Measurements from ENCODE around the gene RACK1.

Gene RACK1

DNA sequence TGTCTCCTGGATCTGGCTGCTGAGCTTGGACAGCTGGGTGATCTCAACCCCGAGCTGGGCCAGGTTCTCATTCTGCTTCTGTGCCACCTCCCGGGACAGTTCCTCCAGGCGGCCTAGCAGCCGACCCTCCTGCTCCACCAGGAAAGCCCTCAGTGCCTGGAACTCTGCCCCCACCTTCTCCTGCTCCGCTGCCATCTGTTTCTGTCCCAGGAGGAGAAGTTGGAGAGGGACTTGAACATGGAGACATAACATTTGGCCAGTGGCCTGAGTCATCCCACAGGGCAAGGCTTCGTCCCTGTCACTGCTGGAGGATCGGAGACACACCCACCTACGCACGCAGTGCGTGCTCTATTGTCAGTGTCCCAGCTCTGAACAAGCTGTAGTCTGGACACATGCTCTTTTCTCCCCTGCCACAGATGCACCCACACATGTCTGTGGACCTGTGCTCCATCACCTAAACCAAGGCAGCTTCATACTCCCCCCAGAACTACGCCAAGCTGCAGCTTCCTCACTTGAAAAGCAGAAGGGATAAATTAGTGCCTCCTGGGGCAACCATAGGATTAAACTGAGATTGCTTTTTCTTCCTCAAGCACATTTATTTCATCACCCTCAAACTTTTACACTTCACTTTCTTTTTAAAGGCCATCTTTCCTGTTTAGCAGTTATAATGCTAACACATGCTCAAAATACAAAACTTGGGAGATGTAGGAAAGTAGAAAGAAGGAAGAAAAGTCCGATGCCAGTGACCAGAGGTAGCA lies 43.6 kb downstream of the RACK1 start:
- no peak overlapping the region for H3K27ac ChIP-seq (ENCODE audit: low read depth, low read length)
- no peaks in the 10 kb centered on the region for H3K36me3 ChIP-seq (ENCODE audit: control insufficient read depth, insufficient read depth, low read length)
- peaks cover 43% of the 10 kb centered on the region for H3K4me1 ChIP-seq (ENCODE audit: control insufficient read depth, insufficient read depth, low read length)
- H3K27me3 ChIP-seq (ENCODE audit: control insufficient read depth, insufficient read depth, low read length) = peaks cover 62% of the 10 kb centered on the region
- no peaks in the 10 kb centered on the region for H3K9me3 ChIP-seq (ENCODE audit: control insufficient read depth, insufficient read depth, low read depth, low read length)
- H3K4me3 ChIP-seq (ENCODE audit: low read depth, low read length) = no peak overlapping the region
- no peak overlapping the region for H3K9ac ChIP-seq (ENCODE audit: low read length)

DNA sequence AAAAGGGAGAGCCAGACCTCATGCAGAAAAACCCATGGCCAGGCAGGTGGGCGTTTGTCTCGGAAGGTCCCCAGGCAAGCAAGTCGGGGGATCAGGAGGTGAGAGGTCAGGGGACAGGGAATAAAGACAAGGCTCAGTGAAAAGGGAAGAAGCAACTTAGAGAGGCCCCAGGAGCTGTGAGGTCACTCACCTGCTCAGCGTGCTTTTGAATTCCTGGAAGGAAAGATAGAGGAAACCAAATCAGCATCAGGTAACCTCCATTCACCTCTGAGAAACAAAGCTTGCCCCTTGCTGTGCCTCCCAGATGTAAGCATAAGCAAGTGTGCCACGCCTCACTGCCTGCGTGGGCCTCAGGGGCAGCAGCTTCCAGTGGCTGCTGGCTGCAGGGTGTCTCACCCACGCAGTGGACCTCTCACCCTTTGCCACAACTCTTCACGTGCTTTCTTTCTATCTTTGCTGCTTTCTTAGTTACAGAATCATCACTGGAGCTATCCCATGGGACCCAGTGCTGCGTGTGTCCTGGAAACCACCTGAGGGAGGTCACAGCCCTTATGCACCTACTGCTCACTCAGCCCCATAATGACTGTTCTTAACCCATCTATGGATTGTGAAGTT lies 44.7 kb downstream of the RACK1 start:
- Histone ChIP-seq H3K27me3 (ENCODE audit: control insufficient read depth, insufficient read depth, low read length) (peaks cover 52% of the 10 kb centered on the region), H3K4me1 (ENCODE audit: control insufficient read depth, insufficient read depth, low read length) (peaks cover 43% of the 10 kb centered on the region), H3K36me3 (ENCODE audit: control insufficient read depth, insufficient read depth, low read length) (no peaks in the 10 kb centered on the region), H3K9ac (ENCODE audit: low read length) (no peak overlapping the region), H3K4me3 (ENCODE audit: low read depth, low read length) (no peak overlapping the region), H3K9me3 (ENCODE audit: control insufficient read depth, insufficient read depth, low read depth, low read length) (no peaks in the 10 kb centered on the region), H3K27ac (ENCODE audit: low read depth, low read length) (no peak overlapping the region)

DNA sequence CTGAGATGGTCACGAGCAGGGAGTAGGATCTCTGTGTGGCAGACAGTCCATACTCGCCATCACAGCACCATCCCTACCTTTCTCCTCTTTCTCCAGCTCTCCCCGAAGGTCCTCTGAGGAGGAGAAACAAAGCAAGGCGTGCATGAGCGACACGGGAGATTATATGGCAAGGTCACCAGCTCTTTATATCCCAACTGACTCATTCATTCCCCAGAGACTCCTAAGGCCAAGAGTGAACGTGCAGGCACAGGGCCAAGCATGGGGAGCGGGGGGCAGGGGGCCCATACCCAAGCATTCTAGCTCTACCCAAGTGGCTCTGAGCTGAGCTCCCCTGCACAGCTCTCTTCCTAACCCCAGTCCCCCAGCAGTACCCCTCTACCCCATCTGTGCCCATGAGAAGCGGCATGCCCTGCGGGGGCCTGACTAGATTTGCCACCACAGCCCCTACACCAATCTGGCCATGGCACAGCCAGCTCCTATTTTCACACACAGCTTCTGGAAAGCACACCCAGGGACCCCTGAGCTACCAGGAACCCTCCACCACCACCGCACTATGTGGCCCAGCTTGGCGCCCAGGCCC lies 45.5 kb downstream of the RACK1 start:
- Histone ChIP-seq H3K4me1 (ENCODE audit: control insufficient read depth, insufficient read depth, low read length) (peaks cover 43% of the 10 kb centered on the region), H3K9ac (ENCODE audit: low read length) (no peak overlapping the region), H3K36me3 (ENCODE audit: control insufficient read depth, insufficient read depth, low read length) (no peaks in the 10 kb centered on the region), H3K4me3 (ENCODE audit: low read depth, low read length) (no peak overlapping the region), H3K9me3 (ENCODE audit: control insufficient read depth, insufficient read depth, low read depth, low read length) (no peaks in the 10 kb centered on the region), H3K27ac (ENCODE audit: low read depth, low read length) (no peak overlapping the region), H3K27me3 (ENCODE audit: control insufficient read depth, insufficient read depth, low read length) (peaks cover 43% of the 10 kb centered on the region)

DNA sequence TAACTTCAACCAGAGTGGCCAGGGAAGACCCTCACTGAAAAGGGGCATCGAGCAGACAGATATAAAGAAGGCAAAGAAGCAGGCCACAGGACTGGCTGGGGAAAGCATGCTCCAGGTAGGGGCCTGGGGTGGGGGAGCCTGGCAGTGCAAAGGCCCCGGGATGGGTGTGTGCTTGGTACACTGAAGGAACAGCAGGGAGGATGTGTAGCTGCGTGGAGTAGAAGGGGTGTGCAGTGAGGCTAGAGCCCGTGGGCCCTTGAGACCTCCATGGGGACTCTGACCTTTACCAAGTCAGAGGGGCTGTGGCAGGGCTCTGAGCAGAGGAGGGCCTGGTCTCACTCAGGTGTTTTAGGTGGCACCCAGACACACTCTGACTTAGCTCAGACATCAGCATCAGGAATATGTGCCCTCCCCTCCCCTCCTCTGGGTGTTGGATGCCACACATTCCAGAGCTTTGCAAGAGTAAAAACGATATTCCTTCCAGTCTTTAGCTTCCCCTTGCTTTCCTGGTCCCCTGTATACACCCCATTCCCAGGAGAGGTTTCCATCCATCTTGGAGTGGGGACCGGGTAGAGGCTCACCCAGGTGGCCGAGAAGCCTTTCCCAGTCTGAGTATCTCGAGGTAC lies 46.3 kb downstream of the RACK1 start:
- Histone ChIP-seq H3K27ac (ENCODE audit: low read depth, low read length) (no peak overlapping the region), H3K4me3 (ENCODE audit: low read depth, low read length) (no peak overlapping the region; the same call in 1 of the 2 replicates), H3K27me3 (ENCODE audit: control insufficient read depth, insufficient read depth, low read length) (peaks cover 41% of the 10 kb centered on the region), H3K9ac (ENCODE audit: low read length) (no peak overlapping the region), H3K9me3 (ENCODE audit: control insufficient read depth, insufficient read depth, low read depth, low read length) (no peaks in the 10 kb centered on the region), H3K36me3 (ENCODE audit: control insufficient read depth, insufficient read depth, low read length) (no peaks in the 10 kb centered on the region), H3K4me1 (ENCODE audit: control insufficient read depth, insufficient read depth, low read length) (peaks cover 47% of the 10 kb centered on the region)

DNA sequence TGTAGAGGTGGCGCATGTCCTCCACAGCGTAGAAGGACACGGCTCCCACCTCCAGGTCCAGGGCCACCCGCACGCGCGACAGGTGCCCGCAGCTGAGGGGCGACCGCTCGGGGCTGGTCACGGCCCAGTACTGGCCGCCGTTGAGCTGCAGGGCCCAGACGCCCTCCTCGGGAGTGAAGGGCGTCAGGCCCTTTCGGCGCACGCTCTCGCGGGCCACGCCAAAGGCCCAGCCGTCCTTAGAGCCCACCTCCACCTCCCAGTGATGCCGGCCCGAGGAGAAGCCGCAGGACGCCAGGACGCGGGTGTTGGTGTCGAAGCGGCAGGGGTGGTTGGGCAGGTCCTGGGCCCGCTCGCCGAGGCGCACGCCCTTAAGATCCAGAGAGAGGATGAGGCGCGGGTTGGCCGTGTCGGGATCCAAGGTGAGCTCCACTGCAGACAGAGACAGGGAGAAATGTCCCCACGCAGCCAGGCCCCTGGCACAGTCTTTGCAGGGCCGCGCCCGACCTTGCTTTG lies 48.4 kb downstream of the RACK1 start:
- H3K9ac ChIP-seq (ENCODE audit: low read length) = no peak overlapping the region
- no peak overlapping the region for H3K4me3 ChIP-seq (ENCODE audit: low read depth, low read length)
- no peaks in the 10 kb centered on the region for H3K9me3 ChIP-seq (ENCODE audit: control insufficient read depth, insufficient read depth, low read depth, low read length)
- H3K36me3 ChIP-seq (ENCODE audit: control insufficient read depth, insufficient read depth, low read length) = no peaks in the 10 kb centered on the region
- peaks cover 38% of the 10 kb centered on the region for H3K4me1 ChIP-seq (ENCODE audit: control insufficient read depth, insufficient read depth, low read length)
- no peak overlapping the region for H3K27ac ChIP-seq (ENCODE audit: low read depth, low read length)
- peaks cover 31% of the 10 kb centered on the region for H3K27me3 ChIP-seq (ENCODE audit: control insufficient read depth, insufficient read depth, low read length)

DNA sequence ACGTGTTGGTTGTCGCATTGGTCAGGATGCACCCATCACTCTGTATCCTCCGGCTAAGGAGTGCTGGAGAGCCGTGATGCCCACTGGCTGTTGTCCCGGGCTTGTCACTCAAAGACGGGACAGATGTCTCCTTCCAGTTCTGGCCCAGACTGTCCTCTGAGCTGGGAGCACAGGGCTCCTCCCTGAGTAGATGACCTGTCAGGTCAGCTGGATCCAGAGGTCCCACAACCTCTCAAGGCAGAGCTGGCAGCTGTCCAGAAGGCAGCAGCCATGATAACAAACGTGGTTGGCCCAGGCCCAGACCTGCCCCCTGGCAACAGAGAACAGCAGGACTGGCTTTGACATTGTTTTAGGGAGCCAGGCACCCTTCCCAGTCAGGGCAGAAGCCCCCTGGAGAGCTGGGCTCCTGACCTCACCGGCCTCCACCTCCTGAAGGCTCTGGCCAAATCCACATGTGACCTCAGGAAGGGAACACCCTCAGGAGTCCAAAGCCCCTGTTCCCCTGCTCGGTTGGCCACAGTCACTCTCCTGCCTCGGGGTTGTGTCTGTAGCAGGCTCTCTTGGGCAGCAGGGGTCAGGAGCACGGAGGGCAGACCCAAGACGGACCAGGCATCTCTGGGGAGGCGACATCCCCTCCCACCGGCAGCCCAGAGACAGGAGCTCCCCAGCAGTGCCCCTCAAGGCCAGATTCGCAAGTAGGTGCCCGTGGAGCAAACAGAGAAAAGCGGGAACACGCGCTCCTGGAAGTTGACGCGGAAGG lies 49.0 kb downstream of the RACK1 start:
- Histone ChIP-seq H3K4me1 (ENCODE audit: control insufficient read depth, insufficient read depth, low read length) (peaks cover 36% of the 10 kb centered on the region), H3K9ac (ENCODE audit: low read length) (no peak overlapping the region), H3K27ac (ENCODE audit: low read depth, low read length) (no peak overlapping the region), H3K27me3 (ENCODE audit: control insufficient read depth, insufficient read depth, low read length) (peaks cover 31% of the 10 kb centered on the region), H3K4me3 (ENCODE audit: low read depth, low read length) (no peak overlapping the region), H3K36me3 (ENCODE audit: control insufficient read depth, insufficient read depth, low read length) (no peaks in the 10 kb centered on the region), H3K9me3 (ENCODE audit: control insufficient read depth, insufficient read depth, low read depth, low read length) (no peaks in the 10 kb centered on the region)

DNA sequence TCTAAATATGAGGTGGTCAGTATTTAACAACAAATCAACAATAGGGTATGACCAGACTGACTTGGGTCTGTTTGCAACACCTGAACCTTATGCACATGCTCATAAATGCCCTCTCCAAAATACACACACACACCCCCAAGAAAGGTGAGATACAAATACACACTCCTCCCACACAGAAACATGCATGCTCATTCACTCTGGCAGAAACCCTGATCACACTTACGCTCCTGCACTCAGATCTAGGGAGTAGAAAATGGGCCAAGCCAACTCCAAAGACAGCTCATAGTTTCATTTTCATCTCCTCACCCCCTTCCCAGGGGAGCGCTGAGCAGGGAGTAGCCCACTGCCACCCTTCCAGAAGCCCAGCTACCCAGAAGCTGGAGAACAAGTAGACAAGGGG lies 50.0 kb downstream of the RACK1 start:
- H3K4me1 ChIP-seq (ENCODE audit: control insufficient read depth, insufficient read depth, low read length) = peaks cover 25% of the 10 kb centered on the region
- H3K36me3 ChIP-seq (ENCODE audit: control insufficient read depth, insufficient read depth, low read length) = no peaks in the 10 kb centered on the region
- H3K9ac ChIP-seq (ENCODE audit: low read length) = no peak overlapping the region
- no peak overlapping the region for H3K27ac ChIP-seq (ENCODE audit: low read depth, low read length)
- no peak overlapping the region for H3K4me3 ChIP-seq (ENCODE audit: low read depth, low read length)
- H3K27me3 ChIP-seq (ENCODE audit: control insufficient read depth, insufficient read depth, low read length) = peaks cover 33% of the 10 kb centered on the region
- H3K9me3 ChIP-seq (ENCODE audit: control insufficient read depth, insufficient read depth, low read depth, low read length) = no peaks in the 10 kb centered on the region

DNA sequence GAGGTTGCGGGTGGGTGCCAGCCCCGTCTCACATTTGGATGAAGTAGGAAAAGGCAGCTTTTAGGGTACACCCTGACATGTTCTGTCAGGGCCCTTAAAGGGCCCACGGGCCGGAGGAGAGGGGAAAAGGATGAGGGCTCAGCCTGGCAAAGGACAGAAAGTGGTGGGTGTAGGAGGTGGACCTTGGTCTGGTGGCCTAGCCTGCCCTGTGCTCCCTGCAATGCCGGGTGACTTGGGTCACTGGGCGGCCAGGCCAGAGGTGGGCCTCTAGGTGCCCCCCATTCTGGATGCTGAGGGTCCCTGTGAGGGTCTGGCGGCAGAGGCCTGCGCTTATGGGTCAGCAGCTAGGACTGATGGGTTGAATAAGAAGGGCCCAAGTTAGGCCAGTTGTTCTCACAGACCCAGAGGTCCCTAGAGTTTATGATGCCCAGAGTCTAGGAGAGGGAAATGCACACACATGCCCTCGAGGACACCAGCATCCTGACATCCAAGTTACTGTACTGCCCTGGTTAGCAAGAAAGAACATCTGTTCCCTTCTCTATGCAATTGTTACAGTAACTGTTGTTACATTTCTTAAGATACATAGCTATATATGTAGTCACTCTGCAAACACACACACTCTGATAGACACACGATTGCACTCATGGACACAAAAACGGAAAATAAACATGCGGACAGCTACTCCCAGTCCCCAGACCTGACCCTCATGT lies 51.2 kb downstream of the RACK1 start:
- Histone ChIP-seq H3K9ac (ENCODE audit: low read length) (peak overlapping the region; percentile 67), H3K4me3 (ENCODE audit: low read depth, low read length) (peak overlapping the region; percentile 82), H3K36me3 (ENCODE audit: control insufficient read depth, insufficient read depth, low read length) (no peaks in the 10 kb centered on the region), H3K27ac (ENCODE audit: low read depth, low read length) (no peak overlapping the region), H3K9me3 (ENCODE audit: control insufficient read depth, insufficient read depth, low read depth, low read length) (no peaks in the 10 kb centered on the region), H3K27me3 (ENCODE audit: control insufficient read depth, insufficient read depth, low read length) (peaks cover 30% of the 10 kb centered on the region), H3K4me1 (ENCODE audit: control insufficient read depth, insufficient read depth, low read length) (peaks cover 14% of the 10 kb centered on the region)

DNA sequence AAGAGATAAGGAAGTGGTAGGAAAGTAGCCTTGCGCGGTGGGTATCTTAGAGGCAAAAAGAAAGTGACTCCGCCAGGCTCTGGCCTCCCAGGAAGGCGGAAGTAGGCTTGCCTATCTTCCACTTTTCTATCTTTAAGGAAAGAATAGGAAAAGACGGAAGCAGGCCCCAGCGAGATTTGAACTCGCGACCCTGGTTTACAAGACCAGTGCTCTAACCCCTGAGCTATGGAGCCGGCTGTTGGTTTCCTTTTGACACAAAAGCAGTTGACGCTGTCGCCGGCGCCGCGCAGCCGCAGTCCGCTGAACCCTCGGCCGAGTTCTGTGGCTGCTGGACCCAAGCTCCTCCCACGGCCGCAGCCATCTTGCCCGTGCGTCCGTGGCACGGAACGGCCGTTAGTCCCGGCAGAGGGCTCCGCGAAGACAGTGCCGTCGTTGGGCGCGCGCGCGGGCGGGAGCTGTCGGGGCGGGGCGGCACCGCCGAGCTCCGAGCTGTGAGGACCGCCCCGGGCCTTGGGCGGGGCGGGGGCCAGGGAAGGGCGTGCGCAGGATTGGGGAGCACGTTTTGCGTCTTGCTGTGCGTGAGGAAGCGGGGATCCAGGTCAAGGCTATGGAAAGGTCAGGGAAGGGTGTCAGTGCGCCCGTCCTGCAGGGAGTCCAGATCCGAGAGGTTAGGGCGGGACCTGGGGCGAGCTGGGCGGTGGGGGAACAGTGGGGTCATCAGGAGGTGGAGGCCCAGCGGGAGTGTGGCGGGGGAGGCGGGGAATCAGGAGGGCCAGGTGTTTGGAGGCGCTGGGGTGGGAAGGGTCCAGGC lies 52.0 kb downstream of the RACK1 start:
- peak overlapping the region; percentile 67 for H3K9ac ChIP-seq (ENCODE audit: low read length)
- no peak overlapping the region for H3K27ac ChIP-seq (ENCODE audit: low read depth, low read length)

More for the DNA sequence above, 52.0 kb downstream of the RACK1 start:
- no peaks in the 10 kb centered on the region for H3K36me3 ChIP-seq (ENCODE audit: control insufficient read depth, insufficient read depth, low read length)
- no peaks in the 10 kb centered on the region for H3K9me3 ChIP-seq (ENCODE audit: control insufficient read depth, insufficient read depth, low read depth, low read length)
- peaks cover 9% of the 10 kb centered on the region; the same call in 1 of the 2 replicates for H3K4me1 ChIP-seq (ENCODE audit: control insufficient read depth, insufficient read depth, low read length)
- peak overlapping the region; percentile 82 for H3K4me3 ChIP-seq (ENCODE audit: low read depth, low read length)
- H3K27me3 ChIP-seq (ENCODE audit: control insufficient read depth, insufficient read depth, low read length) = peaks cover 30% of the 10 kb centered on the region
